ENCODE results near the gene PGAP3. TPM values are rescaled to one million over a fixed set of nuclear protein-coding genes. Genes with fewer than 3 reads are reported as not detected.
A peak's percentile ranks its signal among the peaks of the same experiment; 100 is the strongest.
"Not testable (repeated sequence)": the region's sequence is repeated elsewhere in the genome, so short reads cannot be mapped to it uniquely, and the experiment has no call there.

Gene PGAP3
- total and polyA plus RNA-seq, 8 donors, result 3.2 to 42.9 (median 16.3) TPM

- no peaks in the 10 kb centered on the region for H3K9me3 ChIP-seq
- H3K27ac ChIP-seq, result peak overlapping the region; percentile 89 to 96 (median 93)
- peaks cover 0 to 20% (median 8%) of the 10 kb centered on the region in 3 donors for H3K27me3 ChIP-seq
- intact Hi-C loops (cut with DNase I; ENCODE audit: low total_unique reads), result no loop called here
- H3K36me3 ChIP-seq, result peaks cover 0 to under 1% (median 0%) of the 10 kb centered on the region in 4 donors
- peak overlapping the region; percentile 60 to 96 (median 87) for H3K4me3 ChIP-seq
- TF ChIP-seq EP300 (IDR thresholded peaks at IDR 0.05) (no peak), POLR2AphosphoS5 (IDR thresholded peaks at IDR 0.05) (no peak), POLR2A (IDR thresholded peaks at IDR 0.05) (no peak)
- TF ChIP-seq, protein P1, sequence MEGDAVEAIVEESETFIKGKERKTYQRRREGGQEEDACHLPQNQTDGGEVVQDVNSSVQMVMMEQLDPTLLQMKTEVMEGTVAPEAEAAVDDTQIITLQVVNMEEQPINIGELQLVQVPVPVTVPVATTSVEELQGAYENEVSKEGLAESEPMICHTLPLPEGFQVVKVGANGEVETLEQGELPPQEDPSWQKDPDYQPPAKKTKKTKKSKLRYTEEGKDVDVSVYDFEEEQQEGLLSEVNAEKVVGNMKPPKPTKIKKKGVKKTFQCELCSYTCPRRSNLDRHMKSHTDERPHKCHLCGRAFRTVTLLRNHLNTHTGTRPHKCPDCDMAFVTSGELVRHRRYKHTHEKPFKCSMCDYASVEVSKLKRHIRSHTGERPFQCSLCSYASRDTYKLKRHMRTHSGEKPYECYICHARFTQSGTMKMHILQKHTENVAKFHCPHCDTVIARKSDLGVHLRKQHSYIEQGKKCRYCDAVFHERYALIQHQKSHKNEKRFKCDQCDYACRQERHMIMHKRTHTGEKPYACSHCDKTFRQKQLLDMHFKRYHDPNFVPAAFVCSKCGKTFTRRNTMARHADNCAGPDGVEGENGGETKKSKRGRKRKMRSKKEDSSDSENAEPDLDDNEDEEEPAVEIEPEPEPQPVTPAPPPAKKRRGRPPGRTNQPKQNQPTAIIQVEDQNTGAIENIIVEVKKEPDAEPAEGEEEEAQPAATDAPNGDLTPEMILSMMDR (IDR thresholded peaks at IDR 0.05), result no peak
- peak in 1 of 2 donors; percentile 88 for DNase-seq
- H3K4me1 ChIP-seq, result peaks cover 39 to 63% (median 56%) of the 10 kb centered on the region in 4 donors
- WGBS, 5 donors, result 1 to 2% (median 2%) methylated on average over 26 to 57 of the region's 57 CpGs
Observed at GRCh38 chr17:39700148-39700987, 12.5 kb upstream of the PGAP3 start.

GRCh38 chr17:39699818-39700147 is 11.9 kb upstream of the PGAP3 start, which contains the start of gene ERBB2:
ERBB2 (plus strand) TSS chr17:39700064; CDS start chr17:39700239, 175 bp downstream.
- 1 to 12% (median 5%) methylated on average over 11 to 20 of the region's 20 CpGs for WGBS, 5 donors
- DNase-seq, result peak; percentile 80 to 95
- H3K4me3 ChIP-seq, result peak within 1 kb of the TSS; percentile 60 to 96 (median 87)
- peak within 1 kb of the TSS; percentile 89 to 96 (median 93) for H3K27ac ChIP-seq
- TF ChIP-seq POLR2AphosphoS5 (IDR thresholded peaks at IDR 0.05) (peak; percentile 28 to 91 (median 86)), EP300 (IDR thresholded peaks at IDR 0.05) (no peak), POLR2A (IDR thresholded peaks at IDR 0.05) (peak in 1 of 4 donors; percentile 57)
- TF ChIP-seq, protein P1 (IDR thresholded peaks at IDR 0.05), result no peak
- H3K36me3 ChIP-seq, result peaks cover 0 to 6% (median 0%) of the 10 kb centered on the region in 4 donors
- H3K9me3 ChIP-seq, result no peaks in the 10 kb centered on the region
- H3K27me3 ChIP-seq, result peaks cover 0 to 20% (median 8%) of the 10 kb centered on the region in 3 donors
- intact Hi-C loops (cut with DNase I; ENCODE audit: low total_unique reads), result no loop called here
- peaks cover 34 to 58% (median 50%) of the 10 kb centered on the region in 4 donors for H3K4me1 ChIP-seq

DNA sequence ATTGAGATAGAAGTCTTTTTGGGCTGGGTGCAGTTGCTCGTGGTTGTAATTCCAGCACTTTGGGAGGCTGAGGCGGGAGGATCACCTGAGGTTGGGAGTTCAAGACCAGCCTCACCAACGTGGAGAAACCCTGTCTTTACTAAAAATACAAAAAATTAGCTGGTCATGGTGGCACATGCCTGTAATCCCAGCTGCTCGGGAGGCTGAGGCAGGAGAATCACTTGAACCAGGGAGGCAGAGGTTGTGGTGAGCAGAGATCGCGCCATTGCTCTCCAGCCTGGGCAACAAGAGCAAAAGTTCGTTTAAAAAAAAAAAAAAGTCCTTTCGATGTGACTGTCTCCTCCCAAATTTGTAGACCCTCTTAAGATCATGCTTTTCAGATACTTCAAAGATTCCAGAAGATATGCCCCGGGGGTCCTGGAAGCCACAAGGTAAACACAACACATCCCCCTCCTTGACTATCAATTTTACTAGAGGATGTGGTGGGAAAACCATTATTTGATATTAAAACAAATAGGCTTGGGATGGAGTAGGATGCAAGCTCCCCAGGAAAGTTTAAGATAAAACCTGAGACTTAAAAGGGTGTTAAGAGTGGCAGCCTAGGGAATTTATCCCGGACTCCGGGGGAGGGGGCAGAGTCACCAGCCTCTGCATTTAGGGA is 11.4 kb upstream of the PGAP3 start:
- Histone ChIP-seq H3K4me3 (peak overlapping the region; percentile 60 to 96 (median 87)), H3K27ac (peak overlapping the region; percentile 89 to 96 (median 93)), H3K27me3 (peaks cover 0 to 20% (median 8%) of the 10 kb centered on the region in 3 donors), H3K4me1 (peaks cover 30 to 53% (median 45%) of the 10 kb centered on the region in 4 donors)
- intact Hi-C loops (cut with DNase I; ENCODE audit: low total_unique reads); H3K36me3 ChIP-seq; DNase-seq; H3K9me3 ChIP-seq: not testable (repeated sequence)
- 41 to 50% (median 48%) methylated on average over 11 of the region's 11 CpGs for WGBS, 5 donors

- intact Hi-C loops (cut with DNase I; ENCODE audit: low total_unique reads), result no loop called here
- WGBS, 5 donors, result 89 to 94% (median 93%) methylated on average over 5 of the region's 5 CpGs
- DNase-seq, result no peak
- Histone ChIP-seq H3K36me3 (peaks cover 0 to 6% (median 0%) of the 10 kb centered on the region in 4 donors), H3K27ac (no peak overlapping the region), H3K27me3 (peaks cover 0 to 20% (median 8%) of the 10 kb centered on the region in 3 donors), H3K9me3 (no peaks in the 10 kb centered on the region), H3K4me3 (no peak overlapping the region), H3K4me1 (peaks cover 20 to 39% (median 31%) of the 10 kb centered on the region in 4 donors)
- TF ChIP-seq, protein P1 (IDR thresholded peaks at IDR 0.05), result no peak
- TF ChIP-seq POLR2A (IDR thresholded peaks at IDR 0.05), result no peak
- TF ChIP-seq POLR2AphosphoS5 (IDR thresholded peaks at IDR 0.05), result no peak
- no peak for TF ChIP-seq EP300 (IDR thresholded peaks at IDR 0.05)
Observed at GRCh38 chr17:39697961-39698360, 10.1 kb upstream of the PGAP3 start.
